AG08395 (cell line): ENCODE results near the gene PRSS56.
"Not testable (repeated sequence)": the region's sequence is repeated elsewhere in the genome, so short reads cannot be mapped to it uniquely, and the experiment has no call there.

ENCODE experiments used
- DNase-seq: peaks from one replicate; pipeline ENCODE4 v3.0.0; 2012; ENCODE audit warnings: mixed read lengths, low spot score

PRSS56 gene

DNA sequence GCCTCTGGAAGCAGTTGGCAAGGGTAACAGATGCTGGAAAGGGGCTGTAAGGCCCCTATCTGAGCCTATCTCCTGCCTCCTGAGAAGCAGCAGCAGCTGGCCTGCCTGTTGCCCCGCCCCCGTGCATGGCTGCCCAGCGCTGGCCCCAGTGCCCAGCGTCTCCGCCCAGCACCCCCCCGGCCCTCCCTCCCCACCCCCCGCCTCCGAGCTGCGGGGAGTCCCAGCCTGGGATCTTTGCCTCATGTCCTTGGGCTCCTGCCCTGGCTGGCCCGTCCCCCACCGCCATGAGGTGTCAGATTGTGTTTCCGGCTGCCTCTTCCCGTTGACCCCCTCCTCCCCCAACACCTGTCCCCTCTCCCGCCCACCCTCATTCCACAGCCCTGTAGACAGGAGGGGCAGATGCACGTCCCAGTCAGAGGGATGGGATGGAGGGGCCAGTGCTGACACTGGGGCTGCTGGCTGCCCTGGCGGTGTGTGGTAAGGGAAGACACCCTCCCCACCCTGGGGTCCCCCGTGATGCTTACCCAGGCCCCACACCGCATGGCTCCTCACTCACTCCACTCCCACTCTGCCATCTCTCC, 5.7 kb downstream of the PRSS56 start, which contains the start of gene CHRND:
CHRND (plus strand) TSS at position 370 of the 581 bp plus-strand sequence; CDS start at position 426, 56 bp downstream.
- DNase-seq: peak; percentile 33

GRCh38 chr2:232526372-232526941, 6.3 kb downstream of the PRSS56 start:
- DNase-seq: no peak

DNA sequence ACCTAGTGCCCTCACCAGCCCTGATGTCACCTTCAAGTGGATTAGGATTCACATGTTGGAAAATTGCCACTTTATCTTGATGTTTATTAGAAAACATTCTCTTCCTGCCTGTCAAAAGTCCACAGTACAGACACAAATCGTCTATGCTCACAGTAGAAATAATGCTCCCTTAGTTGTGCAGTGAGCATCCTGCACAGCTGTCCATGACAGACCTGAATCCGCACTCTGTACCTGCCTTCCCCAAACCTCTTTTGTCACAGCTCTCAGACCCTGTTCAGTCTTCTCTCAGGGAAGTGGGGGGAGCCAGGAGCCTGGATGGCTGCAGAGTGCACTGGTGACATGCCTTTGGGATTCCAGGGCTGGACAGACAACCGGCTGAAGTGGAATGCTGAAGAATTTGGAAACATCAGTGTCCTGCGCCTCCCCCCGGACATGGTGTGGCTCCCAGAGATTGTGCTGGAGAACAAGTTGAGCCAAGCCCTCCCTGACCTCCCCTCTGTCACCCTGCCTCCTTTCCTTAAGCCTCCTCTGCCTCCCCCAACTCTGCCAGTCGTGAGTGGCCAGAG, 7.8 kb downstream of the PRSS56 start:
- no peak for DNase-seq

GRCh38 chr2:232528746-232529460, 8.7 kb downstream of the PRSS56 start:
- DNase-seq: peak; percentile 31

GRCh38 chr2:232529806-232530547, 9.8 kb downstream of the PRSS56 start:
- DNase-seq: no peak

DNA sequence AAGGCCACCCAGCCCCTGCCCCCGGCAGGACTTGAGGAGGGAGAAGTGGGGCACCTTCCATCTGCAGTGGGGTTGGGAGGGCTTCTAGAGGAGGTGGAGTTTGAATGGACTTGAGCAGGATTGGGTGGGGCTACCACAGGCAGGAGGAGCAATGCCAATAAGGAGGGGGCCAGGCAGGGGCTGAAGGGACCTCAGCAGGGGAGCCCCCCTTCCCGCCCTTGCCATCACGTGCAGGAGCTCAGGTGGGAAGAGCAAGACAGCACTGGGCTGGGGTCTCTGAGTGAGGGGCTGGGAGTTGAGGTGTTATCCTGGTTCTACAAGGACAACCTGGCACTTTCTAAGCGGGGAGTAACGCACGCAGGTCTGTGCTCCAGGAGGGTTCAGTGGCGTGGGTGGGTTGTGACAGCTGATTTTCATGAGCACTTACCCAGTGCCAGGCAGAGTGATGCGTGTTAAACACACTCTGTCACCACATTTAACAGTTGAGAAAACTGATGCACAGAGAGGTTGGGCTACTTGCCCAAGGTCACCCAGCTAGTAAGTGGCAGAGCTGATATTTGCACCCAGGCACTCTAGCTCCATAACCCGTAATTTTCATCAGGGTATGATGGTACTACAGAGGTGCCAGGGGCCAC, 10.6 kb downstream of the PRSS56 start:
- no peak for DNase-seq

- no peak for DNase-seq
These were observed 12.2 kb downstream of the PRSS56 start for GRCh38 chr2:232532419-232532818.

GRCh38 chr2:232532821-232533220, 12.6 kb downstream of the PRSS56 start:
- DNase-seq: not testable (repeated sequence)

DNA sequence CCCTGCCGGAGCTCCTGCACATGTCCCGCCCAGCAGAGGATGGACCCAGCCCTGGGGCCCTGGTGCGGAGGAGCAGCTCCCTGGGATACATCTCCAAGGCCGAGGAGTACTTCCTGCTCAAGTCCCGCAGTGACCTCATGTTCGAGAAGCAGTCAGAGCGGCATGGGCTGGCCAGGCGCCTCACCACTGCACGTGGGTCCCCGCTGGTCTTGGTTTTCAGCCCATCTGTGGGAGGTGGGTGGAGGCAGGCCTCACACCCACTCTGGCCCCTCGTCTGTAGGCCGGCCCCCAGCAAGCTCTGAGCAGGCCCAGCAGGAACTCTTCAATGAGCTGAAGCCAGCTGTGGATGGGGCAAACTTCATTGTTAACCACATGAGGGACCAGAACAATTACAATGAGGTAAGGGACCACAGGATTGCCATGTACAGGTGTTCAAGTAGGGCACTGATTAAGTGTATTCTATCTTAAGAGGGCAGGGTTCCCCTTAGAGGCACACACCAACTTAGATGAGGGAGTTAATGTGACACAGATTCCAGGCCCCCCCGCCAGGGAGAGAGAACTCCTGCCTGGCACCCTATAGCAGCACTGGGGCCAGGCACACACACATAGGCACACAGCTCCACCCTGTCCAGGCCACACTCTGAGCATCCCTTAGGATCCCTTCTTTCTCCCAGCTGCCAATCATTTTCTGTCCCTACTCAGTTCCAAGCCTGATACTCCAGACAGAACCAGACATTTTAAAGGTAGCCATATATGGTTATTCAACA, 13.9 kb downstream of the PRSS56 start:
- no peak for DNase-seq

DNA sequence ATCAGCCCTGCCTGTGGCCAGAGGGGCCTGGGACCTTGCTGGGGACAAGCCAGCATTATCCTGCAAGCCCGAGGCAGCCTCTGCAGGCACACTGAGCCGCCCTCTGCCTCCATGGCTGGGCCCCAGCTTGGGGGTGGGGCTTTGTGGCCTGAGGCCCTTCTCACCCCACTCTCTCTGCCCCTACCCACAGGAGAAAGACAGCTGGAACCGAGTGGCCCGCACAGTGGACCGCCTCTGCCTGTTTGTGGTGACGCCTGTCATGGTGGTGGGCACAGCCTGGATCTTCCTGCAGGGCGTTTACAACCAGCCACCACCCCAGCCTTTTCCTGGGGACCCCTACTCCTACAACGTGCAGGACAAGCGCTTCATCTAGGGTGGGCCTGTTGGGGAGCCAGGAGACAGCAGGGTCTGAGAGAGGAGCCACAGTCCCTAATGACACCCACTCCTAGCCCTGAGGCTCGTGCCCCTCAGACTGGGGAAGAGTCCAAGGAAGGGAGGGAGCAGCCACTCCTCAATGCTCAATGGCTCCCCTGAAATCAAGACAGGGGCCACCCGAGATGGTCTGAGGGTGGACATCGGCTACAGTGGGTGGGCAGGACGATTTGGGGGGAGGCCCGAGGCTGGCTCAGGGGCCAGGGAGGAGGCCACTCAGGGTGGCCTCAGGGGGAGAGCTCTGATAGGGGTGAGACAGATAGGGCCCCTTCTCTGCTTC, 14.9 kb downstream of the PRSS56 start:
- no peak for DNase-seq

GRCh38 chr2:232535761-232536530, 15.8 kb downstream of the PRSS56 start:
- DNase-seq: no peak

DNA sequence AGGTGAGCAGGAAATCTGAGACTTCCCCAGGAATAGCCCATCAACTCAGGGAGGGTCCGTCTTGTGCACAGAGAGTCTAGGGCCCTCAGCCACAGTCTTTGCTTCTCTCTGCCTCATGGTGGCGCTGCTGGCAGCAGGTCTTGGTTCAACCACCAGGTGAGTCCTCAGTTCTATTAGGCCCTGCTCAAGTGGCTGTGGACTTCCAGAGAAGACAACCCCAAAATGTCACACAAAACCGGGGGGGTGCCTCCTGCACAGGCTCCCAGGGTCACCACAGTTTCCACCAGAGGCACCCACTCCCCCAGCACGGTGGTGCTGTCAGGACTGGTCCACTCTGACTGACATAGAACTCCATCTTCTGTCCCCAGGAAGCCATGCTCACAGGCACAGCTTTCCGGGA, 16.9 kb downstream of the PRSS56 start:
- no peak for DNase-seq

- DNase-seq: no peak
These were observed 17.3 kb downstream of the PRSS56 start for GRCh38 chr2:232537499-232537898.

GRCh38 chr2:232538671-232539070, 18.5 kb downstream of the PRSS56 start:
- no peak for DNase-seq

DNA sequence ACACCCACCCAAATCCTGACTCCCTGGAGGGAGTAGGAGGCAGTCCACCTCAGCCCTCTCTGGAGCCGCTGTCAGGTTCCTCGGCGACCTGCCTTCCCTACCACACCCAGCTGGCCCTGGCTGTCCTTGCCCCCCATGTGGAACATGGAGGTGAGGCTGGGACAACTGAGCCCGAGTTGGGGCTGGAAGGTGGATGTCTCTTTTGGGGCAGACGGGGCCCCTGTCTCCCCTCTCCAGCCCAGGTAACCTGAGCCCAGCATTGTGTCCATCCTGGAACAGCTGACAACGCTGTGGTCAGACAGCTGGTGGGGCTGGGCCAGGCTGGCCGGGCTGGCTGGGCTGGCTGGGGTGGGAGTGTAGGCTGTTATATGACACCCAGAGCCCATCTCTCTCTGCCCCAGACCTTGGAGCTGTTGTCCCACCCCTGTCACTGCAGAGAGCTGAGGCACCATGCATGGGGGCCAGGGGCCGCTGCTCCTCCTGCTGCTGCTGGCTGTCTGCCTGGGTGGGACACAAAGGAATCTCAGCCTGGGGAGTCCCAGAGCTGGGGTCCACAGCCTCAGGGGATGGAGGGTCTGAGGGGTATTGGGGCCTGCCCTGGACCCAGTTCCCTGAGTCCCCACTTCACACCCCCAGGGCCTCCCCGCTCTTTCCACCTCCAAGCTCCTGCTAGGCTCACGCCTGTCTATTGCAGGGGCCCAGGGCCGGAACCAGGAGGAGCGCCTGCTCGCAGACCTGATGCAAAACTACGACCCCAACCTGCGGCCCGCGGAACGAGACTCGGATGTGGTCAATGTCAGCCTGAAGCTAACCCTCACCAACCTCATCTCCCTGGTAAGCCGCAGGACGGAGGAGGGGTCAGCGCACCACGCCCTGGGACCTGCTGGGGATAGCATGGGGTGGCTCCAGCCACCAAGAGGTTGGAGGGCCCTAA, 19.4 kb downstream of the PRSS56 start, which contains the start of gene CHRNG:
CHRNG (plus strand) TSS at position 395 of the 934 bp plus-strand sequence; CDS start at position 451, 56 bp downstream.
- DNase-seq: no peak

DNA sequence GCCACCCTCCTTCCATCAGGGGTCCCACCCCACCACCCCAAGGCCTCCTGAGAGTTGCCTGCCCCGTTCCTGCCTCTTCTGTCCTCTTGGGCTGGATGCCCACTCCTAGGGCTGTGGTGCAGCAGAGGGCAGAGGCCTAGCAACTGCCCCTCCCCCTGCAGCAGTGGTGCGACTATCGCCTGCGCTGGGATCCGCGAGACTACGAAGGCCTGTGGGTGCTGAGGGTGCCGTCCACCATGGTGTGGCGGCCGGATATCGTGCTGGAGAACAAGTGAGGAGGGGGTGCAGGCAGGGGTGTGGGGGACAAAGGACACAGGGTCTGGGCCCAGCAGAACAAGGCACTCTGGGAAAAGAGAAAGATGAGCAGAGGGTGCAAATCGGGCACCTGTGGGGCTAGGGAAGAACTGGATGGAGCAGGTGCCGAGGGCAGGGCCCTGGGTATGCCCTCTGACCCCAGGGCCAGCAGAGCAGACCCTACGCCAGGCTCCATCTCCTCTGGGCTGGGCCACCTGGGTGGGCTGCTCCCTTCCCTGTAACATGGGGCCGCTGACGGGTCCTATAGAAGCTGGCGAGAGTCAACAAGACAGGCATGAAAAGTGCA, 20.4 kb downstream of the PRSS56 start:
- DNase-seq: no peak

DNA sequence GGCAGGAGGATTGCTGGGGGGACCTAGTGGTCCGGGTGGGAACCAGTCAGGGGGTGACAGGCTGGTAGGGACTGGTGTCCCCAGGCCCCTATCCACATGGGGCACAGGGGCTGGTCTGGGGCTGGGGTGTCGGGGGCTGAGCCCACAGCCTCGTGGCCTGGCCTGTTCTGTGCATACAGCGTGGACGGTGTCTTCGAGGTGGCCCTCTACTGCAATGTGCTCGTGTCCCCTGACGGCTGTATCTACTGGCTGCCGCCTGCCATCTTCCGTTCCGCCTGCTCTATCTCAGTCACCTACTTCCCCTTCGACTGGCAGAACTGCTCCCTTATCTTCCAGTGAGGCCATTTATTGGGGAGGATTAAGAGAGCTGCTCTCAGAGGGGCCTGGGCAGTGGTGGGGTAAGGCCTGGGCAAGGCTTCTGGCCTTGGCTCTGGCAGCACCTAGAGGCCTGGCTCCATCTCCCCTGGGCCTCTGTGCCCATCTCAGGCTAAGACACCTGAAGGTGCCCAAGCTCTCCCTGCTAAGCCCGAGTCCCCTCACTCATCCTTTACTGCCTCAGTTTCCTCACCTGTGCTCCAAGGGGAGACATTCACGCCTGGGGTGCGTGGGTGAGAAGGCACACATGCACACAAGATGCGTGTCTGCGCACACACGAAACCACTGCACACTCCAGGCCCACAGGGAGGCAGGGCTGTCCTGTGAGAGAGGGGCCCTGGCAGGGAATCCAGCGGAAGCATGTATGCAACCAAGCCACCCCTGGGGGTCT, 21.2 kb downstream of the PRSS56 start:
- no peak for DNase-seq
